Stimulated activated CD4-positive, alpha-beta T cell treated with anti-CD3 and anti-CD28 coated beads, Interleukin-12 subunit alpha, Interleukin-12 subunit beta, amount 100 ng/mL, for 24 hours (primary cell): ENCODE measurements around the gene WSCD2.

Source experiments
- DNase-seq, 2 experiments: peaks; one replicate each; pipeline ENCODE4 v3.0.0-alpha.2; 2020; ENCODE audit warnings: low read depth in 2 of 2

WSCD2 gene

DNA sequence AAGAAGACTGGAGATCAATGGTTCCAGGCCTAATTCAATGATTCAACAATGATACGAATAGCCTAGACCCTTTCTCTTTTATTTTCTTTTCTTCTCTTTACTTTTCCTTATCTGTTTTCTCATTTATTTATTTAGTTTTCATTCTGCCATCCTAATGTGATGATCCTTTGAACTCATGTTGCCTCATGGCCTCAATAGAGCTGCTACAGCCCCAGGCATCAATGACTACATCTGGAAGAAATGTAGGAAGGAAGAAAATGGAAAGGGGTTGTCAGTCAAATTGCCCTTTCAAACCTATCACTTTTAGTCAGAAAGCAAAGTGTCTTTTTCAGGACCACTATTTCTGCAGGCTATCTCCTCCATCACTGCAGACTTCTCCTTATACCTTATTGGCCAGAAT, 140.1 kb downstream of the WSCD2 start:
- DNase-seq: no peak

DNA sequence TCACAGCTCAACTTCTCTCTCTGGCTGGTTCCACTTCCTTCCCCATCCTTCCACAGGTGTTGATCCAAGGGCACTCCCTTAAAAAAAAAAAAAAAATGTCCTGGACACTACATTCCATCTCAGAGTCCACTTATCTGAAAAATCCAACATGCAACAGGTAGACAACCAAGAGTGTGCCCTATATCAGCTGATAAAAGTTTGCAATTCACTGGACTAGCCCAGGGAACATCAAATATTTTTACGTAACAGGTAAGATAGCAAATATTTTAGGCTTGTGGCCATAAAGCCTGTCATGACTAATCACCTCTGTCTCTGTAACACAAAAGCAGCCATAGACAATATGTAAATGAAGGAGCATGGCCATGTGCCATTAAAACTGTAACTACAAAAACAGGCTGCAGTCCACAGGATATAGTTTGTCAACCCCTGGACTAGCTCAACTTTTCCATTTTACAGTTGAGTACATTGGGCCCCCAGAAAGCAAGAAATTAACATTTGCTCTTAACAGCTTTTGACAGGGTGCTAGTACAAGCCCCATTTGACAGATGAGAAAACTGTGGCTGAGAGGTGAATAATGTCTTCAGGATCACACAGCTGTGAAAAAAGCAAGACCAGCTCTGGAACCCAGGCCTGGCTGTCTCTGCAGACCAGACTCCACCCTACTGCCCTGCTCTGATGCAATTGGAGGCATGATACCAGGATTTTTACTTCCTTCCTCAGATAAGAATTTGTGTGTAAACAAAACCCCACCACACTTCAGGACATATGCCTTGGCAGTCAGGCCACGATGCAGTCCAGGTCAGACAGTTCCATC, 141.2 kb downstream of the WSCD2 start:
- no peak for DNase-seq

DNA sequence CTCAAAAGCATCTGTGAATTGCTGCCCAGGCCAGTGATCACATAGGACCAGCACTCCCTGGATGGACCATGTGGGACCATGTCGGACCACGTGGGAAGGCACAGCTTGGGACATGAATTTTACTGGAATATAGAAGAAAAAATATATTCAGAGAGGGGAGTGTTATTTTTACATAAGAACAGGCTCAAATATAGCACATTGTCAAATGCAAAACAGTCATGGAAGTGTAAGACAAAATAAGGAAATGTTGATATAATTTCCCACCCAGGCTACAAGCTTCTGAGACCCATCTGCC, 141.7 kb downstream of the WSCD2 start:
- DNase-seq: no peak

DNA sequence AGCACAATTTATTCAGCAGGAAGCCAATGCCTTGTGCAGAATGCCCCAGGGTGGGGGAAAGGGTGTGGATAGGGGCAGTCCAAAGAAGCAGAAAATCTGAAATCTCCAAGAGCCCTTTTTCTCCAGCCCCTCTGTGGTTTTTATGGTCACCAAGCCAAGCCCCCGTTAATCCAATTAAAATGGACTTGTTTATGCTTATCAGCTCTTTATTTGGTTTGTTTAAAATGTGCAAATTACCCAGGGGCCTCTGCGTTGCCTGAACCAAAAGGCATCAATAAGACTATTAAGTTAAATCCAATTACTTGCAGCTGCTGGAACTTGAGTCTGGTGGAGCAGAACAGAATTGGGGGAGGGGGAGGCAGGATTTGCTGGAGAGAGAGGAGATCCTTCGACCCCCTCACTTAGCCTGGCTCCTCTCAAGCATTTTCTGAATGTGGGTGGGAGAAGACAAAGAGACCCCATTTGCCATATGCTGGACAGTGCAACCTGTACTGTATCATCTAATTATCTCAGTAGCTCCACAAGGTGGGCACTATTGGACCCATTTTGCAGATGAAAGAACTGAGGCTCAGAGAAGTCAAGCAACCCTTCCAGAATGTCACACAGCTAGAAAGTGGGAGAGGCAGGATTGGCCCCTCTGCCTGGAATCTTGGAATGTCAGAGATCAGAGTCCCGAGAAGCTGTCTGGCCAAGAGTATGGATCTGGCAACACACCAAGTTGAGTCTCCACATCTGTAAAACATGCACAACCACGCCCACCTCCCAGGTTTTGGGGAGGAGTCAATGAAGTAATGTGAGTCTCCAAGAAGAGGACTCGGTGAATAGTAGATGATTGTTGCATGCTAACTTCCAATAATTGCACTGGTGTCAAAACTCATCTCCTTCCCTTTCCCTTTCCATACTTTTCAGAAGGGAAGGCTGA, 143.1 kb downstream of the WSCD2 start:
- no peak for DNase-seq

DNA sequence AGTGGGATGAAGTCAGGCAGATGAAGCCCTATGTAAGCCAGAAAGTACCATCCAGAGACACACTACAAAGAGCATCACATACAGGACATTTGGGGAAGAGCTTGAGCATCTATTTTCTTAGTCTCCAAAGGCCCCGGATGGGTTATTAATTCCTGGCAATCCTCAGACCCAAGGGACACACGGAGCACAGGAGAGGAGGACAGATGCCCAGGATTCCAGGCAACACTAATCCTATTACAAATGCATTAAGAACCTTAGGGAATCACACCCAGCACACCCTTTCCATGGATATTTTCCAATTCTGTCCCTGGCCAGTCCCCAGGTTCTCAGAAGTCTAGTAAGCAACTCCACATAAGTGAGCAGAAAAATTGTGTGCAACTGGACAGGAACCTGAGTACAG, 144.1 kb downstream of the WSCD2 start:
- DNase-seq: no peak

DNA sequence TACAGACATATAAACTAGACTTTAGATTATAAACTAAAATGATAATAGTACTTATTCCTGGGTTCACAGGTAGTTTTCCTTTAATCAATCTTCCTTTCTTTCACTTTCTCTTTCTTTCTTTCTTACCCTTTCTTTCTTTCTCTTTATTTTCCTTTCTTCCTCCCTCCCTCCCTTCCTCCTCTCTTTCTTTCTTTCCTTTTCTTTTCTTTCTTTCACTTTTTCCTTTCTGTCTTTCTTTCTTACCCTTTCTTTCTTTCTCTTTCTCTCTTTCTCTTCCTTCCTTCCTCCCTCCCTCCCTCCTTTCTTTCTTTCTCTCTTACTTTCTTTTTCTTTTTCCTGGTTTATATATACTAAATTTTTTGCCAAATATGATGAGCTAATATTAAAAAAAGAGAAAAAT, 148.5 kb downstream of the WSCD2 start:
- DNase-seq: no peak

DNA sequence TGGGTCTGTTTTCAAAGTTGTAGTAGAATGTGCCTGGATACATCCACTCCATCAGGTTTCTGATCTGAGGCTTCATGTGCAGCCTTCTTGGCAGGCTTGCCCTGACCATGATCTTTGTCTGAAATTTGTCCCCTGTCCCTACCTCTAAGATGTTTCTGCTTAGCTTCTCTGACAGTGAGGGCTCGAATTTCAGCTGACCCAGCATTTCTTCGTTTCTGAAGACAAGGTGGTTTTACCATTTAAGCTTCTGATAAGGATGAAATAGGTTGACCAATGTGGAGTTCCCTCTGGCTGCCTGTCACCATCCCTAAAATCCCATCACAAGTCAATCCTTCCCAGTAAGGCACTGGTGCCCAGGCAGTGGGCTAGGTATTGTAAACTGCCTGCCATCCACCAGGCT, 153.1 kb downstream of the WSCD2 start:
- no peak for DNase-seq

DNA sequence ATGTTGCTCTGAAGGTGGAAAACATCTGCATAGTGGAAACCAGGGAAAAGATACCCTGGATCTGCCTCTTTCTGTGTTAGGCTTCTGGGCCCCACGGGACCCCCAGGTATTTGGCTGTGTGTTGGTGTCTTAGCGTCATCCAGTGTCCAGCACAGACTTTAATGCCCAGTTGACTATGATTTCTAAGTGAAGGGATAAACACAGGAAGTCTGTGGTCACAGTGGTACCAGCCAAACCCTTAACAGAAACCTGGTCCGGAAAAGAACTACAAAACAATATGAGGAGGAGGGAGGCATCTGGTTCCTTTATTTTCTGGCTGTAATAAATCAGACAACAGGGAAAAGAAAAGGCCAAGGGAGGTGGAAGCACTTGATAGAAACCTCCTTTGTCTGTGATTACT, 153.6 kb downstream of the WSCD2 start:
- DNase-seq: no peak

DNA sequence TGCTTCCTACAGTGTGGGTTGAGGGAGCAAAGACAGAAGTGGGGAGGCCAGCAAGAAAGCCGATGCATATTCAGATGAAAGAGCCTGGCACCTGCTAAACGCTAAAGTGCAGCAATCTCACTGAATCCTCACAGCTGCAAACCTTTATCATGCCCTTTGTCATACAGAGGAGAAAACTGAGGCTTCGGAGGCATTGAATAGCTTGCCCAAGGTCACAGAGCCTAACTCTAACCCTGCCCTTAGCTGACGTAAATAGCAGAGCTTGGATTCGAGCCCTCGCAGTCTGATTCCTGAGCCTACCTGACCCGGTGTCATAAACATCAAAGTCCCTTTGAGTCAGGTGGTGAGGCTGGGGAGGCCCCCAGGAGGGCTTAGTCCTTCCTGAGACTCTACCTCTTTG, 155.1 kb downstream of the WSCD2 start:
- DNase-seq: no peak

DNA sequence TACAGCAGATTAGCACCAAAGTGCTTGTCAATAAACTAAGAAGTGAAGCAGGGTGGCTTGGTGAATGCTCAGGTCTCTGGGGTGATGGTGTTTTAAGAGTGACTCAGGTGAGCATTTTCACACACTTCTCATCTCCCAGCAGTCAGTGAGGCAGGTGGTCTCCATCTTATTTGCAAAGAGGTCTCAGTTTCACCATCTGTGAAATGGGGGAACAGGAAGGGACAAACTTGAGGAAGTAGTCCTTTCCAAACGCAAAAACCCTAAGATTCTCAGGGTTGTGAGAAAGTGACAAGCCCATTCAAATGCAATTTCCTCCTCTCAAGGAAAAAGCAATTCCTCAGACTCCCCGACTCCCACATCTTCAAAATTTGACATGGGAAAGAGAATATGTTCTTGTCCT, 155.9 kb downstream of the WSCD2 start:
- no peak for DNase-seq

DNA sequence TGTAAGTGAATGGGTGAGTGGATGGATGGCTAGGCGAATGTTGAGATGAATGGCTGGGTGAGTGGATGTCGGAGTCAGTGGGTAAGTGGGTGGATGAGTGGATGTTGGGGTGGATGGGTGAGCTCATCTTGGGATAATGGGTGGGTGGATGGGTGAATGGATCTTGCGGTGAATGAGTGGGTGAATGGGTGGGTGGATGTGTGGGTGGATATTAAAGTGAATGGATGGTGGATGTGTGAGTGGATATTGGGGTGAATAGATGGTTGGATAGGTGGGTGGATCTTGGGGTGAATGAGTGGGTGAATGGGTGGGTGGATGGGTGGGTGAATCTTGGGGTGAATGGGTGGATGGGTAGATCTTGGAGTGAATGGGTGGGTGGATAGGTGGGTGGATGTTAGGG, 158.1 kb downstream of the WSCD2 start:
- no peak for DNase-seq

DNA sequence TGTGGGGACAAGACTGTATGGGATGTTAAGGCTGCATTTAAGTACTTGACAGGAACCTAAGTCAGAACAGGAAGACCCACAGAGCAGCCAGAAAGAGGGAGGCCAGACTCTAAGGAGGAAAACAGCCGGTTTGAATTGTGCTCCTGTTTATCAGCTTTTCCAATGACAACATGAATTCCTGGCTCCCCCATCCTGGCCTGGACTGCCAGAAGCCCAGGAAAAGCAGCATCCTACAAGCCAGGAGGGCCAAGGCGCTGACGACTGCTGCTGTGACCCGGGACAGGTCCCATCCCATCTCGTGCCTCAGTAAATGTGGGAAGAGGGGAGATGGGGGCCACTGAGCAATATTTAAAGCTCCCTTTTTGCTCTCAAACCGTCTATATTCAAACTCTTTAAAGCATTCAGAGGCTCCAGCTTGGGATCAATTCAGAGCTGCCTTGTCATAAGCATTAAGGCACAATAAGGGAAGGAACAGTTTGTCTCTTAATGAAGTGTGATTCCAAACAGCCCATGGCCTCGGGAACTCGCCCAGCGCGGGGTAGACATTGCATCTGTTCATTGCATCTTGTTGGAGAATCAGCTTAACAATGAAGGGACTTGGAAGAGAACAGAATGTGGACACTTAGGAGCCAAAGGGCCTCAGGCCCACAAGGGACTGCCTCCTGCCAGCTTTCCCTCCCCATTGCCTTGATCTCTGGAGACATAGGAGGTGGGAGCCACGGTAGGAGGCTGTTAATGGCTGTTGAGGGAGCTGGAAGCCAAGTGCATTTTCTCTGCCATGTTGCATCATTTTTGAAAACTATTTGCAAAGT, 160.5 kb downstream of the WSCD2 start:
- no peak for DNase-seq

DNA sequence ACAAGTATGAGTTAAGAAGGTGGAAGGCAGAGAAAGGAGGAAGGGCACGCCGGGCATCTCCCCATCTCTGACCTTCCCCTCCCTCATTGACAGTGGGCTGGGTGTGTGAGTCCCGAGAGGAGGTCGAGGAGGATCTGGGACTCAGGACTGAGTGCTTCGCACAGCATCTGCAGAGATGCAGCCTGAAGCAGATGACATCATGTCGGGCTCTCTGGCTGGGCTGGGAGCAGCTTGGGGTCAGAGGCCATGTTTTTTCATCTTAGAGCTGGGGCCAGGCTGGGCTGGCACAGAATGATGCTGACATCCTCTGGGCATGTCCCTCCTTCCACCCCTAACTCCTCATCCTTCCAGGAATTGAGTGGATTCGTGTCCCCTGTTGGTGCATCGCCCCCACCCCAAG, 166.6 kb downstream of the WSCD2 start:
- no peak for DNase-seq

DNA sequence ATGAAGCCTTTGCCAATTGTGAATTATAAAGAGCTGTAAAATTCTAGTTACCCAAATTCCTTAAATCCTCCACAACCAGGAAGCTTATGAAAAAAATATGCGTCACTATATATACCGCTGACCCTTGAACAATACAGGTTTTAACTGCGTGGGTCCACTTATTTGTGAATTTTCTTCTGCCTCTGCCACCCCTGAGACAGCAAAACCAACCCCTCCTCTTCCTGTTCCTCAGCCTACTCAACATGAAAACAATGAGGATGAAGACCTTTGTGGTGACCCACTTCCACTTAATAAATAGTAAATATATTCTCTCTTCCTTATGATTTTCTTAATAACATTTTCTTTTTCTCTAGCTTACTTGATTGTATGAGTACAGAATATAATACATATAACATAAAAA, 167.9 kb downstream of the WSCD2 start:
- DNase-seq: no peak

DNA sequence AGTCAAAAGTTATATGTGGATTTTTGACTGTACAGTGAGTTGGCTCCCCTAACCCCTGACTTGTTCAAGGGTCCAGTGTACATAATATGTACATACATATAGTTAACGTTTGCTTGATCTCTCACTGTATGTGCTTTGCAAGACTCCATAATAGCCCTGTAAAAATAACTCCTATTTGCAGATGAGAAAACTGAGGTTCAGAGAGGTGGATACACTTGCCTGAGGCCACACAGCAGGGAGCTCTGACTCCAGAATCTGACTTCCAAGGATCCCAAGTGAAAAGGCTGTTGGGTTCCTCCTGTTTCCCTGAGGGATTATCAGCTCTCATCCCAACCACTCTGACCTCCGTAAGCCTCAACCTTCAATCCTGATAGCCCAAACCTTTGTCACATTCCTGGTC, 168.3 kb downstream of the WSCD2 start:
- no peak for DNase-seq

DNA sequence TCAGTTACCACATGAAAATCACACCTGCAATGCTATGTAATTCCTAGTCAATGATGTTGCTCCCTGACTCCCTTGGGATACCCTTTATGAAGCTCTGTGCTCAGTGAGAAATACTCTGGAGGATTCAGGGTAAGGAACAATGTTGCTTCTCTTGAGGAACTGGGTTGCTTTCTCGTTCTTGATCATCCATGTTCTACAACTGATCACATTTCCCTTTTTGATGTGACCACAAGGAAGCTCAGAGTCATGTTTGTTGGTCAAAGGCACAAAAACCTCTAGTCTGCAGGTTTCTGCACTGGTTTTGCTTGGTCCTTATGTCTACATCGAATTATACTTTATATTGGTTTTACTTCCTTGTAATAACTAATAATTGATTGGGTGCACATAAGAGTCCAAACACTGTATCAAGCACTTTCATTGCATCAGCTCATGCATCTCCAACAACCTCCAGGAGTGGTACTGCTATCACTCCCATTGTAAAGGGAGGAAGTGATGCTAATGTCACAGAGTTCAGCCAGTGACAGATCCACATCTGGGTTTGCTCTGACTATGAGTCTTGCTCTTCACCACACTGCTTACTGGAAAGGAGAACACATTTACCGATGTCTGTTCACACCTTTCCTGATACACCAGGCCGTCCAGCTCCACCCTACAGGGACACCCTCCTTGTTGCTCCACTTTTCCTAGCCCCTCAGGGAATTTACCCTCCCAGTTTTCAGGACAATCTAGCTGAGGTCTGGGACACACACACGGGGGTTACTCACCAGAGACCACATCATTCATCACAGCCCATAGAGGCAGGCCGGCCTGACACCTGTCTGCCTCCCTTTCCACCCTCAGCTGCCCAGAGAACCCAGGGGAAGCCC, 169.0 kb downstream of the WSCD2 start:
- DNase-seq: no peak

DNA sequence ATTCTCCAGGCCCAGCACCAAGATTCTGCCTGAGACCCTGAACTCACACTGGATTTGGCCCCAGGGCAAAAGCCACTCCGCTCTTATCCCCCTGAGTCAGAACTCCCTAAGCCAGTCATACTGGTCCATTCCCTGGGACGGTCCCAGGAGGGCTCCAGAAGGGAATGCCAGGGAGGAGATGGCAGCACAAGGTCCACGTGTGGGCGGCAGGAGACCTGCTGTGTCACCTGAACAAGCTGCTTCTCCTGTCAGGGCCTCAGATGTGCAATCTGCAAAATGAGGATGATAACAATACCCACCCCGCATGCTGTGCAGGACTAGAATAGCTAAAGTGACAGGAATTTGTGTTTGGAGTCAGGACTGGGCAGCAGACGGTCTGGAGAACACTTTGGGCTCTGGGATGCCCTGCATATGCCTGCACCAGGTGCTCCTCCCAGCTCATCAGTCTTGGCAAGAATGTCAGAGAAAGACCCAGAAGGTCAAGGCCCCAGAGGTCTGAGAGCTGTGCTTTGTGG, 169.7 kb downstream of the WSCD2 start:
- no peak for DNase-seq

DNA sequence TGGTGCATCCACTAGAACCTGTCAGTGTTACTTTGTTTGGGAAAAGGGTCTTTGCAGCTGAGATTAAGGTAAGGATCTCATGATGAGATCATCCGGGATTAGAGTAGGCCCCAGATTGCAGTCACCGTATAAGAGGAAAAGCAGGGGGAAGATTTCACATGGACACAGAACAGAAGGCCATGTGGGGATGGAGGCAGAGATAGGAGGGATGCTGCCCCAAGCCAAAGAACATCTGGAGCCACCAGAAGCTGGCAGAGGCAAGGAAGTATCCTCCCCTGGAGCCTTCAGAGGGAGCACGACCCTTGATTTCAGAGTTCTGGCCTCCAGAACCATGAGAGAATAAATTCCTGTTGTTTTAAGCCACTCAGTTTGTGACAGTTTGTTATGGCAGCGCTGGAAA, 170.4 kb downstream of the WSCD2 start:
- DNase-seq: no peak
